AG04450 (cell line): ENCODE data around the gene OPCML. TPM values are rescaled to one million over a fixed set of nuclear protein-coding genes. Genes with fewer than 3 reads are reported as not detected.

ENCODE experiments used
- CTCF ChIA-PET: fragments of 300-600, 350-600 bp; formaldehyde crosslinking; extraction: SDS; loops from one replicate; lab custom pipeline; 2022; ENCODE audit warnings: antibody characterized with exemption, inconsistent platforms; lab: Charles Lee
- POLR2A ChIA-PET: fragments of 350-600 bp; formaldehyde crosslinking; extraction: SDS; loops from one replicate; lab custom pipeline; 2021; ENCODE audit warnings: antibody characterized with exemption, inconsistent platforms; lab: Yijun Ruan, JAX
- DNase-seq: peaks from one replicate; pipeline ENCODE4 v3.0.0-alpha.2; 2011; ENCODE audit warnings: low read depth, low spot score
- H3K27ac ChIP-seq: one replicate; pipeline ENCODE4 v1.5.1; 2012; ENCODE audit warnings: low read depth, low read length, control low read depth
- H3K27me3 ChIP-seq: one replicate; pipeline ENCODE4 v1.6.0; 2012; ENCODE audit warnings: low read length; ENCODE audit not compliant: control insufficient read depth, insufficient read depth
- H3K4me3 ChIP-seq: 2 replicates; pipeline ENCODE4 v1.5.1; 2011; ENCODE audit warnings: mild to moderate bottlenecking, low read depth, low read length, control low read depth
- H3K9me3 ChIP-seq: 2 replicates; pipeline ENCODE4 v1.5.1; 2012; ENCODE audit warnings: low read length; ENCODE audit not compliant: control insufficient read depth, insufficient read depth
- CTCF ChIP-seq: IDR thresholded peaks from 2 replicates; pipeline ENCODE4 v1.5.1; 2011; ENCODE audit warnings: low read depth, low read length, control low read depth, inconsistent platforms
- polyA plus RNA-seq: library from polyadenylated mRNA; depleted of rRNA; stranded (reverse); fragments of >200 nt; gene quantifications from 2 replicates; pipeline ENCODE4 v1.2.3, GENCODE V29; 2011

OPCML gene
- polyA plus RNA-seq, 1 experiment = 1.1 TPM

GRCh38 chr11:133127741-133128140, 404.6 kb downstream of the OPCML start:
- no peak for DNase-seq
- Histone ChIP-seq H3K27me3 (no peaks in the 10 kb centered on the region), H3K4me3 (no peak overlapping the region), H3K9me3 (no peaks in the 10 kb centered on the region), H3K27ac (no peak overlapping the region)
- ChIA-PET POLR2A (no interaction called here), CTCF (no interaction called here)
- no peak for TF ChIP-seq CTCF

DNA sequence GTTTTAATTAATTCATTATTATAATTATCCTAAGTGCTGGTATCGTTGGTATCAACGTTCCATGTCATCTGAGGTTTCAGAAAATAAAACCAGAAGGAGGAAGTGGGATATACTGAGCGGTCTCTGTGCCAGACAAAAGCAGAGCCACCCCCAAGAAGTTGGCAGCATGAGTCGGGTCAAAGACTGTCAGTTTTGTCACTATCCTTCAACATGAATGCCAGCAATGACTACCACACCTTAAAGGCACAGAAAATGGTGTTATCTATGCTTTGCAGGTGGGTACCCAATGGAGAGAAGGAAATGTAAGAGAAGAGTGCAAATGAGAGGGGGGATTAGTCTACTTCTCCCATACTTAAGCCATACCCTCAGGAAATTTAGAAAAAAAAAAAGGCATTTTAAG, 408.5 kb downstream of the OPCML start:
- TF ChIP-seq CTCF = no peak
- CTCF ChIA-PET = no interaction called here
- no peaks in the 10 kb centered on the region for H3K27me3 ChIP-seq
- no peaks in the 10 kb centered on the region for H3K9me3 ChIP-seq
- DNase-seq = no peak
- no peak overlapping the region for H3K27ac ChIP-seq
- POLR2A ChIA-PET = no interaction called here
- H3K4me3 ChIP-seq = no peak overlapping the region

GRCh38 chr11:133123366-133123765, 408.9 kb downstream of the OPCML start:
- Histone ChIP-seq H3K9me3 (no peaks in the 10 kb centered on the region), H3K27ac (no peak overlapping the region), H3K27me3 (no peaks in the 10 kb centered on the region), H3K4me3 (no peak overlapping the region)
- ChIA-PET POLR2A (no interaction called here), CTCF (no interaction called here)
- DNase-seq = no peak
- no peak for TF ChIP-seq CTCF

- Histone ChIP-seq H3K27me3 (no peaks in the 10 kb centered on the region), H3K4me3 (no peak overlapping the region), H3K9me3 (no peaks in the 10 kb centered on the region), H3K27ac (no peak overlapping the region)
- no peak for DNase-seq
- no peak for TF ChIP-seq CTCF
- CTCF ChIA-PET = no interaction called here
- POLR2A ChIA-PET = no interaction called here
Observed at GRCh38 chr11:133122256-133122655, 410.0 kb downstream of the OPCML start.

GRCh38 chr11:133118563-133119268, 413.6 kb downstream of the OPCML start:
- no peak for DNase-seq
- POLR2A ChIA-PET = no interaction called here
- no peak for TF ChIP-seq CTCF
- CTCF ChIA-PET = no interaction called here
- Histone ChIP-seq H3K4me3 (no peak overlapping the region), H3K27me3 (no peaks in the 10 kb centered on the region), H3K27ac (no peak overlapping the region), H3K9me3 (no peaks in the 10 kb centered on the region)
